Mucosa of rectum (tissue), 2 donors: ENCODE measurements around the gene B3GNT7.

Experiments
- H3K27ac ChIP-seq, 2 donors: one replicate each; pipeline ENCODE4 v1.7.0; 2013; ENCODE audit warnings: inconsistent platforms in 2 of 2, low read depth in 2 of 2, low read length in 2 of 2
- H3K27me3 ChIP-seq, 2 donors: one replicate each; pipeline ENCODE4 v1.7.0; 2013; ENCODE audit warnings: low read length in 2 of 2; ENCODE audit not compliant: control insufficient read depth in 2 of 2, insufficient read depth in 2 of 2
- H3K36me3 ChIP-seq, 2 donors: one replicate each; pipeline ENCODE4 v1.7.0; 2013; ENCODE audit warnings: low read length in 2 of 2; ENCODE audit not compliant: control insufficient read depth in 2 of 2, insufficient read depth in 2 of 2
- H3K4me1 ChIP-seq, 2 donors: one replicate each; pipeline ENCODE4 v1.7.0; 2013; ENCODE audit warnings: low read length in 2 of 2, mild to moderate bottlenecking in 1 of 2; ENCODE audit not compliant: control insufficient read depth in 2 of 2, insufficient read depth in 2 of 2
- H3K4me3 ChIP-seq, 2 donors: one replicate each; pipeline ENCODE4 v1.7.0; 2013; ENCODE audit warnings: low read length in 2 of 2
- H3K9ac ChIP-seq, 2 donors: one replicate each; pipeline ENCODE4 v1.7.0; 2013; ENCODE audit warnings: low read length in 2 of 2, low read depth in 1 of 2, mild to moderate bottlenecking in 1 of 2
- H3K9me3 ChIP-seq, 2 donors: one replicate each; pipeline ENCODE4 v1.7.0; 2013; ENCODE audit warnings: low read length in 2 of 2; ENCODE audit not compliant: control insufficient read depth in 2 of 2
- donor health status: healthy.
- donor health status: Normal muscosa, but diverticular disease.

B3GNT7 gene

GRCh38 chr2:231356466-231356844 is 39.1 kb upstream of the B3GNT7 start:
- Histone ChIP-seq H3K4me3 (no peak overlapping the region), H3K27me3 (no peaks in the 10 kb centered on the region), H3K9ac (no peak overlapping the region), H3K36me3 (no peaks in the 10 kb centered on the region), H3K27ac (no peak overlapping the region), H3K9me3 (no peaks in the 10 kb centered on the region), H3K4me1 (no peaks in the 10 kb centered on the region)

GRCh38 chr2:231357048-231357447 is 38.5 kb upstream of the B3GNT7 start:
- no peaks in the 10 kb centered on the region for H3K27me3 ChIP-seq
- no peak overlapping the region for H3K9ac ChIP-seq
- H3K27ac ChIP-seq, result no peak overlapping the region
- H3K9me3 ChIP-seq, result no peaks in the 10 kb centered on the region
- no peak overlapping the region for H3K4me3 ChIP-seq
- H3K36me3 ChIP-seq, result no peaks in the 10 kb centered on the region
- no peaks in the 10 kb centered on the region for H3K4me1 ChIP-seq

GRCh38 chr2:231357931-231358330 is 37.6 kb upstream of the B3GNT7 start:
- H3K4me3 ChIP-seq, result no peak overlapping the region
- H3K36me3 ChIP-seq, result no peaks in the 10 kb centered on the region
- no peak overlapping the region for H3K9ac ChIP-seq
- H3K9me3 ChIP-seq, result no peaks in the 10 kb centered on the region
- no peaks in the 10 kb centered on the region for H3K27me3 ChIP-seq
- no peak overlapping the region for H3K27ac ChIP-seq
- H3K4me1 ChIP-seq, result peaks cover 0 to 2% of the 10 kb centered on the region in 2 donors

GRCh38 chr2:231359441-231359840 is 36.1 kb upstream of the B3GNT7 start:
- no peaks in the 10 kb centered on the region for H3K27me3 ChIP-seq
- H3K4me1 ChIP-seq, result peaks cover 0 to 4% of the 10 kb centered on the region in 2 donors
- no peak overlapping the region for H3K9ac ChIP-seq
- peaks cover 0 to 2% of the 10 kb centered on the region in 2 donors for H3K36me3 ChIP-seq
- H3K9me3 ChIP-seq, result no peaks in the 10 kb centered on the region
- H3K4me3 ChIP-seq, result no peak overlapping the region
- no peak overlapping the region for H3K27ac ChIP-seq

GRCh38 chr2:231359948-231360347 is 35.6 kb upstream of the B3GNT7 start:
- Histone ChIP-seq H3K9me3 (no peaks in the 10 kb centered on the region), H3K4me1 (peaks cover 3 to 6% of the 10 kb centered on the region in 2 donors), H3K4me3 (no peak overlapping the region), H3K9ac (no peak overlapping the region), H3K27me3 (no peaks in the 10 kb centered on the region), H3K36me3 (peaks cover 0 to 2% of the 10 kb centered on the region in 2 donors), H3K27ac (no peak overlapping the region)

GRCh38 chr2:231360401-231360800 is 35.1 kb upstream of the B3GNT7 start:
- Histone ChIP-seq H3K27me3 (no peaks in the 10 kb centered on the region), H3K9ac (no peak overlapping the region), H3K27ac (no peak overlapping the region), H3K36me3 (peaks cover 0 to 2% of the 10 kb centered on the region in 2 donors), H3K4me3 (no peak overlapping the region), H3K9me3 (no peaks in the 10 kb centered on the region), H3K4me1 (peaks cover 4 to 8% of the 10 kb centered on the region in 2 donors)

GRCh38 chr2:231360881-231361371 is 34.6 kb upstream of the B3GNT7 start:
- peaks cover 0 to 2% of the 10 kb centered on the region in 2 donors for H3K36me3 ChIP-seq
- no peak overlapping the region for H3K27ac ChIP-seq
- peaks cover 4 to 12% of the 10 kb centered on the region in 2 donors for H3K4me1 ChIP-seq
- no peak overlapping the region for H3K4me3 ChIP-seq
- H3K9me3 ChIP-seq, result no peaks in the 10 kb centered on the region
- H3K9ac ChIP-seq, result no peak overlapping the region
- no peaks in the 10 kb centered on the region for H3K27me3 ChIP-seq

- H3K4me3 ChIP-seq, result no peak overlapping the region
- H3K27ac ChIP-seq, result peak overlapping the region; percentile 7 to 49
- H3K4me1 ChIP-seq, result peaks cover 4 to 12% of the 10 kb centered on the region in 2 donors
- no peaks in the 10 kb centered on the region for H3K27me3 ChIP-seq
- H3K9ac ChIP-seq, result peak overlapping the region; percentile 31 to 32
- no peaks in the 10 kb centered on the region for H3K9me3 ChIP-seq
- H3K36me3 ChIP-seq, result peaks cover 0 to 2% of the 10 kb centered on the region in 2 donors
These were observed 33.6 kb upstream of the B3GNT7 start for GRCh38 chr2:231361701-231362554.

GRCh38 chr2:231362555-231363184 is 32.8 kb upstream of the B3GNT7 start:
- peaks cover 4 to 12% of the 10 kb centered on the region in 2 donors for H3K4me1 ChIP-seq
- no peak overlapping the region for H3K4me3 ChIP-seq
- H3K27me3 ChIP-seq, result no peaks in the 10 kb centered on the region
- no peaks in the 10 kb centered on the region for H3K9me3 ChIP-seq
- peaks cover 0 to 2% of the 10 kb centered on the region in 2 donors for H3K36me3 ChIP-seq
- peak overlapping the region; percentile 23 to 49 for H3K27ac ChIP-seq
- H3K9ac ChIP-seq, result no peak overlapping the region

- H3K36me3 ChIP-seq, result peaks cover 0 to 2% of the 10 kb centered on the region in 2 donors
- peaks cover 4 to 12% of the 10 kb centered on the region in 2 donors for H3K4me1 ChIP-seq
- no peaks in the 10 kb centered on the region for H3K9me3 ChIP-seq
- no peaks in the 10 kb centered on the region for H3K27me3 ChIP-seq
- no peak overlapping the region for H3K27ac ChIP-seq
- H3K4me3 ChIP-seq, result no peak overlapping the region
- H3K9ac ChIP-seq, result no peak overlapping the region
These were observed 31.4 kb upstream of the B3GNT7 start for GRCh38 chr2:231364061-231364460.
